ENCODE data around the gene KCNN3.

Gene KCNN3

GRCh38 chr1:154813846-154814505 lies 56.1 kb downstream of the KCNN3 start:
- no peak for DNase-seq

- no peak for DNase-seq
Measured at GRCh38 chr1:154813300-154813816, 56.7 kb downstream of the KCNN3 start.

- no peak for DNase-seq
Measured at GRCh38 chr1:154812877-154813276, 57.2 kb downstream of the KCNN3 start.

GRCh38 chr1:154810571-154810970 lies 59.5 kb downstream of the KCNN3 start:
- DNase-seq, result no peak

DNA sequence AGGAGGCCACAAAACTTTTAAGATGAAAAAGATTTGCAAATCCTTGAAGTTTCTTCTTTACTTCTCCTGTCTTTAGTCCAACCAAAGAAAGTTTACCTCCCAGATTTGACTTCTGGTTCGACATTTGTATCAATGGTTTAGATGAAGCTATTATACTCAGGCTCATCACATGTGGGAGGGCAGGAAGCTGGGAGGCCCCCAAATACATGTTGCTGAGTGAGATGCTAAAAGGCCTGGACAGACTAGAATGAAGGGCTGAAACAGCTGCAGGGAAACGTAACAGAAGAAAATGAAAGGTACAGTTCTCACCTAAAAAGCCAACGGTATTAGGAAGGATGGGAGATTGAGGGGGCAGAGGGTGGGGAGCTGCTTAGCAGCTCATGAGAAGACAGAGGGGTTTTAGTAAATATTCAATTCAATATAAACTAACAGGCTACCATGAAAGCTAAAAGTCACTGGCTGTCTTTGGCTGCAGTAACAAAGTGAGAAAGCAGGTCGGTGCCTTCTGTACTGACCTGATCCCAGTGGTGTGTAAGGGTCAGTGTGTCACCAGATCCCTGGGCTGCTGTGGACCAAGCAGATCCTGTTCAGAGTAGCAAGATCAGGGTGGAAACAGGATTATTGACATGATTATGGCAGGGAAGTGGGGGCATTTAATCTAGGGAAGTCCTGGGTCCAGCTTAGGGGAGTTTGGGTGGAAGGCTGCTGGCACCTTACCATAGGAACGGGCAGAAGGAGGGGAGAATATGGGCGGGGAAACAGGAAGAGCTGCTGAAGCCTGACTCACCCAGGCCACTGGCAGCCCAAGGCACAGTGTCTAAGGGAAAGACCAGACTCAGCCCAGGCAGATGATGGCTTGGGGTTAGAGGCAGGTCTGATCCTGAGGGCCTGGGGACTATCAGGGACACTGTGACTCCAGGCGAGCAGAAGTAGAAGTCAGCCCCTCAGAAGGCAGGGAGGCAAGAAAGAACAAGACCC lies 60.4 kb downstream of the KCNN3 start:
- peak; percentile 27 for DNase-seq

GRCh38 chr1:154808909-154809262 lies 61.2 kb downstream of the KCNN3 start:
- no peak for DNase-seq

GRCh38 chr1:154808261-154808908 lies 61.7 kb downstream of the KCNN3 start:
- DNase-seq, result no peak

GRCh38 chr1:154807048-154807591 lies 63.0 kb downstream of the KCNN3 start:
- DNase-seq, result no peak

- no peak for DNase-seq
Measured at GRCh38 chr1:154806333-154806732, 63.7 kb downstream of the KCNN3 start.

DNA sequence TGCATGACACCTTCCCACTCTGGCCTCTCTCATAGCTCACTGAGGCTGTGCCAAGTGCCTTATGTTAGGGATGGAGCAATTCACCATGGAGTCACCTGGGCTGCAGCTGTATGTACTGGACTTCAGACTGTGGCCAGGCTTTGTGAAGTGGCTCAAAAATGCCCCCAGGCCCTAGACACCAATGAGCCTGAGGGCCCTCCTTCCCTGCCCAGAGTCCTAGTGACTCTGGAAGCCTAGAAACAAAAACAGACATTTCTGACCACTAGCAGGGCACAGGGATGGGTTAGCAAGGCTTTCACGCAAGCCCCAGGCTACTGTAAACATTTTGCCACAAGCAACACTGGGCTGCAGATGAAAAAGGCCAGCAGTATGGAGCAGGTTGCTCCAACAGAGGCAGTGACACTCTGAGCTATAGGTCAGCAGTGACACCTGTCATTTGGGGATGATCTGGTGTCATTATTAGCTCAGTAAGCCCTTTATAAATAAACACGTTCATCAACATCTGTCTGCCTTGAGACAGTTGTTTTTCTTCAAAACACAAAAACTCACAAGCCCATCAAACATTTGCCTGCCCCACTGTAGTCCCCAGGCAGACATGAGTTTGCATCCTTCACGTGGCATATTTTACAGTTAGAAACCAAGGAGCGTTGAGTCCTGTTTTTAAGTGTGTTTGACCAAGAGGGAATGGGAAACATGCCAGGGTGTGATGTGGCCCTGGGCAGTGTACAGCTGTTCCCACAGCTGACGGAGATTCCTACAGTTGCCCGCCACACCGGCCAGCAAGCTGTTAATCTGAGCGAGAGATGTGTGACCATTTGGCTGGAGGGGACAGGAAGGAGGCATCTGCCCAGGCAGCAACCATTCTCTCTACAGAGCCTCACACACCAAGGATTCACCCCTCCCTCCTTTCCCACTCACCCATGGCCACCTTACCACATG lies 66.8 kb downstream of the KCNN3 start:
- DNase-seq, result no peak

- no peak for DNase-seq
Measured at GRCh38 chr1:154802336-154802969, 67.6 kb downstream of the KCNN3 start.

DNA sequence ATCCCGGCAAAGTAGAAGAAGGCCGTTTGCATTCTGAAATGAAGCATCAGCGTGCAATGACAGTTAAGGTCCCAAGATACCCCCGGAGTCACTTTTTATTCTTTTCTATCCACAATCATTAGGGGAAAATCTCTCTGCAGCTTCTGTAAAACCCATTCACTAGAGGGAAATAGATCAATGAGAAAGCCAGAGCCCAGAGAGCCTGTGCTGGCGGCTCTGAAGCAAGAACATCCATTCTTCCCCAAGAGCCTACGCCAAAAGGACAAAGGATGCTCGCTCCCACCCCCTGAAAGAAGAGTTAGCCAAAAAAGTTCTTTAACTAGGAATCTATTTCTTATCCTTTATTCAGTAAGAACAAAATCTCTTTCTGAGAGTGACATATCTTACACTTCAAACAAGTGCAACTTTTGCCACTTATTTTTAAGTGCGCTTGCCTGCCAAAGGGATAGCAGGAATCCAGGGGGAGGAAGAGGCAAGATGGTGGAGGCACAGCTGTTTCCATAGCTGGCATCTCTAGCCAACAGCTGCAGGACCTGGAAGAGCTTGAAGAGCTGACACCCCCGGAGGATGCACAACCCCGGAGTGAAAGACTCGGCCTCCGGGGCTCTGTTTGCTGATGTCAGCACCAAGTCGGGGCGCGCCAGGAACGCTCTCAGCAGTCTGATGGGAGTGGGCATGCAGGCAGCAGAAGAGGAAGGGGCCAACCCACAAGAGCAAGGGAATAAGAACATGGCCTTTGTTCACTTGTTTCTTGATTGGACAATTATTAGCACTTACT lies 68.7 kb downstream of the KCNN3 start:
- DNase-seq, result no peak

DNA sequence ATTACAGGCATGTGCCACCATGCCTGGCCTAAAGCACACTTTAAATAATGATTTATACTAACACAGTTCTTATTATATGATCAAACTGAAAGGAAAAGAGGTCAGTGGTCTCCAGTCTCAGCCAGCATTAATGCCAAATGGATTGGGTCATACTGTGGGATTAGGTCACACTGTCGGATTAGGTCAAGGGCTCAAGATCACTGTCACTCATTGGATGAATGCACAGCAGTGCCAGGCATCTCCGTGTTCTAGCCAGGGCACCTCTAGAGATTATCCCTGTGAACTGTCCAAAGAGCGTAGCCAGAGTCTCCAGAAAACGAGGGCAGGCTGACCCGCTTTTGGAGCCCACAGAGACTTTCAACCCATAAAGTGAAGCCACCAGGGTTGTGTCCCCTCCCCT lies 70.9 kb downstream of the KCNN3 start:
- DNase-seq, result no peak

DNA sequence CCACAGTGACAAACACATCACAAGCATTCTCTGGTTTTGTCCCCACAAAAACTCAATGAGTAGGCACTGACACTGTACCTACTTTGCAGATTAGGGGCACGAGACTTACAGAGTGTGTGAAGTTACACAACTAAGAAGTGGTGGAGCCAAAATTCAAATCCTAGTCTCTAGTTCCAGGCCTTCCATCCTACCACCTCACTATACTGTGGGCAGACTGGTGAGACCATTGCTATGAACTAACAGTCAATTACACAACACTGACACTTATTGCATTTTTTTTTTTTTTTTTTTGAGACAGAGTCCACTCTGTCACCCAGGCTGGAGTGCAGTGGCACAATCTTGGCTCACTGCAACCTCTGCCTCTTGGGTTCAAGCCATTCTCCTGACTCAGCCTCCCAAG lies 71.4 kb downstream of the KCNN3 start:
- no peak for DNase-seq

DNA sequence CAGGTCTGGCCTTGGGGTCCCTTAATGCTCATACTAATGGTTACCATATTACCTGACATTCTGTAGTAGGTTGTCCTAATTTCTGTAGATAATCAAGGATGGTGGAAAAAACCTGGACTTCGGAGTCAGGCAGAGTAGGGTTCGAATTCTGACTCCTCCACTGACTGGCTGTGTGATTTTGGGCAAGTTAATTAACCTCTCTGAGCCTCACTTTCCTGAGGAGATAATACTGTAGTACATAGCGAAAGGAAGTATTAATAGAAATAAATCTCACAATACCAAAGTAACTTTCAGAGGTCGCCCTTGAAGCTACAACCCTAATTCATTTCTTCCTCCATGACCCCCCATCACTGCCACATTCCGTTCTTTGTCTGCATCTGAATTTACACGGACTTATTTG lies 72.9 kb downstream of the KCNN3 start:
- DNase-seq, result no peak

DNA sequence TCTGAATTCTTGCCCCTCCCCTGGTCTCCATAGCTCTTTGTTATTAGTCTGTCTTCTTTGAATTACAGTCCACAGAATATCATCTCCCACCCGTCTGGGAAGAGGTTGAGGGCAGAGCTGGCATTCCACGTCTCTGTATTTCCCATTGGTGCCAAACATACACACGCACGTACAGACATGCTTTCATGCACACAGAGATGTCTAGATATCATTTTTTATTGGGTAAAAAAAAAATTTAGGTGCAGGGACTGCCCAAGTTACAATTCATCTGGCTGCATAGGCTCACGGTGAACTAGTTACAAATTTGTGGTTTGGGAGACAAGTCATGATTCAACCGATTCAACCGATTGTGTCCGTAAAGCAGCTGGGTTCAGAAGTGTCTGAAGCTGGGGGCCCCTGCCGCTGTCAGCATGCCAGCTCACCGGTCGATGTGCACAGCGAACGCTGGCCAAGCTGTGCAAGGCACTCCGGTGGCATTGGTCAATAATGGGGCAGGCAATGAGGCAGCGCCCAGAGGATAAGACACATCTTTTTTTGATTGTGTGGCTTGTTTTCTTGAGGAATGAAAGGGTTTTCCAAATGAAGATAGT lies 73.7 kb downstream of the KCNN3 start:
- DNase-seq, result no peak

DNA sequence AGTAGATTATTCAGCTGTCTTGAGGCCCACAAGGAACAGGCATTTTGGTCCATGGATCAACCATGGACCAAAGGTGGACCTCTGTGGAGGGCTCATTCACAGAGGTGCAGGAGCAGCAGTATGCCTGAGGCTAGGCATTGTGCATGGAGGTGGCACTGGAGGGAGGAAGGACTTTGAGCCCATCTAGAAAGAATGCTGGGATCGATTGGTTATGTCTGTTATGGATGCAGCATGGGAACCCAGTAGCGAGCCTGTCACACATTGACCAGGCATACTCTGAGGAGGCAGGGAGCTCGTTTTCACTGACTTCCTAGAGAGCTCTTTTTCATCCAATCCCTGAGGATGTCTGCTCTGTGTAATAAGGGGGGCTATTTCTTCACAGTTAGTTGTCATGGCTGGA lies 75.5 kb downstream of the KCNN3 start:
- DNase-seq, result no peak

GRCh38 chr1:154793685-154794084 lies 76.4 kb downstream of the KCNN3 start:
- no peak for DNase-seq

- no peak for DNase-seq
Measured at GRCh38 chr1:154792899-154793298, 77.2 kb downstream of the KCNN3 start.

Measured in fibroblast of skin of back (primary cell).